GM12878 (cell line): ENCODE results near the gene CTIF. TPM values are rescaled to one million over a fixed set of nuclear protein-coding genes. Genes with fewer than 3 reads are reported as not detected.

Experiments
- ATAC-seq: fragments of 200-7000 bp; cut with Tn5 transposase; 3 replicates; pipeline ENCODE4 v1.9.1; 2020; ENCODE audit warnings: mild to moderate bottlenecking, moderate library complexity
- BruUV-seq: library from RNA; stranded (reverse); fragments of 400-500 nt; replicated peaks from 2 replicates; lab custom pipeline; 2021; lab: Mats Ljungman, UMichigan
- CTCF ChIA-PET: fragments of 300-600 bp; sonication (Branson Sonifier 250); formaldehyde crosslinking; extraction: SDS; loops from one replicate; lab custom pipeline; 2021; ENCODE audit warnings: inconsistent platforms; lab: Yijun Ruan, JAX
- POLR2A ChIA-PET: fragments of 350-600 bp; formaldehyde crosslinking; extraction: SDS; loops from one replicate; lab custom pipeline; 2021; ENCODE audit warnings: inconsistent platforms; lab: Charles Lee
- RAD21 ChIA-PET: fragments of 300-600 bp; sonication (Branson Sonifier 250); formaldehyde crosslinking; loops from one replicate; lab custom pipeline; 2023; ENCODE audit warnings: antibody characterized with exemption; ENCODE audit not compliant: unreplicated experiment; lab: Charles Lee
- SMC1A ChIA-PET: fragments of 300-600 bp; sonication (Branson Sonifier 250); formaldehyde crosslinking; loops from one replicate; lab custom pipeline; 2023; ENCODE audit not compliant: unreplicated experiment, uncharacterized antibody; lab: Charles Lee
- DNase-seq: peaks from one replicate; pipeline ENCODE4 v3.0.0-alpha.2; 2011; ENCODE audit warnings: low read depth, low spot score
- FAIRE-seq: peaks from 3 replicates; lab custom pipeline; 2011; peaks lifted over from hg19 to GRCh38; lab: Jason Lieb, UNC
- H2AFZ ChIP-seq: 2 replicates; pipeline ENCODE4 v1.6.0; 2011; ENCODE audit warnings: low read depth, low read length, control low read depth; ENCODE audit not compliant: control insufficient read depth
- H3K27ac ChIP-seq: 2 replicates; pipeline ENCODE4 v1.5.1; 2011; ENCODE audit warnings: control low read depth; ENCODE audit not compliant: control insufficient read depth, insufficient read depth
- H3K27me3 ChIP-seq, 2 experiments: replicated peaks in 1 of 2; 2 replicates each; pipeline versions ENCODE4 v1.6.0 to v1.6.1; 2011; ENCODE audit warnings: low read length in 1 of 2; ENCODE audit not compliant: control insufficient read depth in 2 of 2, insufficient read depth in 2 of 2
- H3K36me3 ChIP-seq, 2 experiments: 2 replicates each; pipeline ENCODE4 v1.5.1; 2011; ENCODE audit warnings: low read length in 1 of 2; ENCODE audit not compliant: control insufficient read depth in 2 of 2, insufficient read depth in 2 of 2
- H3K4me1 ChIP-seq: 2 replicates; pipeline ENCODE4 v1.6.1; 2011; ENCODE audit warnings: mild to moderate bottlenecking, low read length, moderate library complexity, mixed read lengths; ENCODE audit not compliant: control insufficient read depth, insufficient read depth
- H3K4me2 ChIP-seq: 2 replicates; pipeline ENCODE4 v1.6.0; 2011; ENCODE audit warnings: control low read depth; ENCODE audit not compliant: control insufficient read depth, insufficient read depth
- H3K4me3 ChIP-seq: fragments of 200-600 bp; sonication (generic); 2 replicates; pipeline ENCODE4 v1.5.1; 2016
- H3K79me2 ChIP-seq: 2 replicates; pipeline ENCODE4 v1.6.0; 2011; ENCODE audit warnings: low read length; ENCODE audit not compliant: control insufficient read depth, insufficient read depth
- H3K9ac ChIP-seq: 2 replicates; pipeline ENCODE4 v1.8.0; 2011; ENCODE audit warnings: low read length, control low read depth, mixed read lengths; ENCODE audit not compliant: control insufficient read depth, insufficient read depth
- H3K9me3 ChIP-seq: replicated peaks from 3 replicates; pipeline ENCODE4 v1.5.1; 2011; ENCODE audit warnings: mild to moderate bottlenecking, low read length; ENCODE audit not compliant: control insufficient read depth, insufficient read depth
- H4K20me1 ChIP-seq: 2 replicates; pipeline ENCODE4 v1.6.0; 2011; ENCODE audit not compliant: control insufficient read depth, insufficient read depth
- BMI1 ChIP-seq: fragments of 450-650 bp; IDR thresholded peaks from 2 replicates; pipeline ENCODE4 v1.6.1; 2016; ENCODE audit warnings: mild to moderate bottlenecking, moderate library complexity, borderline replicate concordance
- CBX3 ChIP-seq: fragments of 200-600 bp; sonication (generic); IDR thresholded peaks from 2 replicates; pipeline ENCODE4 v1.6.1; 2016; ENCODE audit warnings: low read depth, borderline replicate concordance
- CHD2 ChIP-seq: IDR thresholded peaks from 2 replicates; pipeline ENCODE4 v1.6.1; 2011; ENCODE audit warnings: low read depth, low read length, improper control_type of control experiment, borderline replicate concordance
- CHD4 ChIP-seq: fragments of 200-600 bp; sonication (generic); IDR thresholded peaks from 2 replicates; pipeline ENCODE4 v1.6.1; 2016; ENCODE audit warnings: mild to moderate bottlenecking
- GATAD2B ChIP-seq: fragments of 450-650 bp; conservative IDR thresholded peaks from 2 replicates; pipeline ENCODE4 v1.6.1; 2017; ENCODE audit warnings: low read depth, mild to moderate bottlenecking, moderate library complexity
- IKZF2 ChIP-seq, 2 experiments: fragments of 450-650 bp; IDR thresholded peaks; 2 replicates each; pipeline ENCODE4 v1.6.1; 2017; ENCODE audit warnings: mild to moderate bottlenecking in 2 of 2, moderate library complexity in 2 of 2
- MTA3 ChIP-seq: IDR thresholded peaks from 2 replicates; pipeline ENCODE4 v1.6.1; 2012; ENCODE audit warnings: low read length, inconsistent platforms, borderline replicate concordance
- PML ChIP-seq: IDR thresholded peaks from 2 replicates; pipeline ENCODE4 v1.6.1; 2012; ENCODE audit warnings: low read length, inconsistent platforms
- POLR2AphosphoS5 ChIP-seq: IDR thresholded peaks from 2 replicates; pipeline ENCODE4 v1.6.1; 2011; ENCODE audit warnings: mild to moderate bottlenecking, low read length, inconsistent platforms
- RELB ChIP-seq: fragments of 450-650 bp; IDR thresholded peaks from 2 replicates; pipeline ENCODE4 v1.6.1; 2017; ENCODE audit warnings: low read depth, mild to moderate bottlenecking, moderate library complexity
- SMAD1 ChIP-seq: fragments of 450-650 bp; IDR thresholded peaks from 2 replicates; pipeline ENCODE4 v1.6.1; 2018; ENCODE audit warnings: mild to moderate bottlenecking, low read depth; ENCODE audit not compliant: partially characterized antibody
- SMC3 ChIP-seq: IDR thresholded peaks from 2 replicates; pipeline ENCODE4 v1.6.1; 2011; ENCODE audit warnings: low read length, improper control_type of control experiment, borderline replicate concordance
- STAT3 ChIP-seq: IDR thresholded peaks from 2 replicates; pipeline ENCODE4 v1.6.1; 2011; ENCODE audit warnings: low read depth, low read length, improper control_type of control experiment
- TCF3 ChIP-seq: IDR thresholded peaks from 2 replicates; pipeline ENCODE4 v1.6.1; 2012; ENCODE audit warnings: low read depth, mild to moderate bottlenecking, low read length, borderline replicate concordance; ENCODE audit not compliant: insufficient read depth
- YBX1 ChIP-seq: fragments of 450-650 bp; IDR thresholded peaks from 2 replicates; pipeline ENCODE4 v1.6.1; 2016; ENCODE audit warnings: antibody characterized with exemption
- ZBED1 ChIP-seq: IDR thresholded peaks from 2 replicates; pipeline ENCODE4 v1.6.1; 2016; ENCODE audit warnings: borderline replicate concordance
- ZBTB4 ChIP-seq: fragments of 450-650 bp; formaldehyde crosslinking; IDR thresholded peaks from 2 replicates; pipeline ENCODE4 v1.4.0; 2022; ENCODE audit warnings: mild to moderate bottlenecking, moderate library complexity
- ZNF24 ChIP-seq: fragments of 450-650 bp; IDR thresholded peaks from 2 replicates; pipeline ENCODE4 v1.6.1; 2017; ENCODE audit warnings: antibody characterized with exemption, mild to moderate bottlenecking
- WGBS: methylation state at CpG from one replicate; pipeline ENCODE4 v1.1.6; 2016; ENCODE audit warnings: low lambda C conversion rate; ENCODE audit not compliant: insufficient replicate concordance, insufficient coverage; ENCODE audit errors: missing lambda C conversion rate; 5-methylcytosine and 5-hydroxymethylcytosine counted together
- in situ Hi-C: fragments of 300-500 bp; cut with MboI; formaldehyde crosslinking; loops from 9 replicates; pipeline ENCODE4 v1.14.3; 2018; ENCODE audit warnings: mixed read lengths
- intact Hi-C: fragments of 100-400 bp; cut with micrococcal nuclease; formaldehyde crosslinking; loops from one replicate; pipeline ENCODE4 v1.14.2; 2022; ENCODE audit not compliant: unreplicated experiment
- polyA plus RNA-seq, 11 experiments: library from polyadenylated mRNA; depleted of rRNA in 4 of 11; unstranded in 6 of 11; stranded (reverse) in 5 of 11; fragments of >200 nt; fragmentation: Nextera tagmentation in 4 of 11; fragmentation: Illumina TruSeq in 1 of 11; extraction: Ambion mirVana in 4 of 11; extraction: Trizol in 1 of 11; gene quantifications; 1 replicate in 1 of 11; 2 replicates in 10 of 11; pipeline versions ENCODE4 v1.2.1 to v1.2.3, GENCODE V29; 2011 to 2016; ENCODE audit warnings: inconsistent platforms in 2 of 11, missing spikeins in 2 of 11, low read depth in 1 of 11
- total RNA-seq, 4 experiments: library from RNA; depleted of rRNA in 3 of 4; stranded (reverse); fragments of >200 nt in 3 of 4; fragmentation: Illumina TruSeq in 1 of 4; extraction: Trizol in 1 of 4; gene quantifications; 2 replicates each; pipeline versions ENCODE4 v1.2.1 to v1.2.3, GENCODE V29; 2013 to 2021

Gene CTIF
- total and polyA plus RNA-seq, 10 of the 15 experiments (the other 5 are each of a cell fraction or from before 2014, with no cell fraction given) = 0.06 to 11.6 (median 2.5) TPM

DNA sequence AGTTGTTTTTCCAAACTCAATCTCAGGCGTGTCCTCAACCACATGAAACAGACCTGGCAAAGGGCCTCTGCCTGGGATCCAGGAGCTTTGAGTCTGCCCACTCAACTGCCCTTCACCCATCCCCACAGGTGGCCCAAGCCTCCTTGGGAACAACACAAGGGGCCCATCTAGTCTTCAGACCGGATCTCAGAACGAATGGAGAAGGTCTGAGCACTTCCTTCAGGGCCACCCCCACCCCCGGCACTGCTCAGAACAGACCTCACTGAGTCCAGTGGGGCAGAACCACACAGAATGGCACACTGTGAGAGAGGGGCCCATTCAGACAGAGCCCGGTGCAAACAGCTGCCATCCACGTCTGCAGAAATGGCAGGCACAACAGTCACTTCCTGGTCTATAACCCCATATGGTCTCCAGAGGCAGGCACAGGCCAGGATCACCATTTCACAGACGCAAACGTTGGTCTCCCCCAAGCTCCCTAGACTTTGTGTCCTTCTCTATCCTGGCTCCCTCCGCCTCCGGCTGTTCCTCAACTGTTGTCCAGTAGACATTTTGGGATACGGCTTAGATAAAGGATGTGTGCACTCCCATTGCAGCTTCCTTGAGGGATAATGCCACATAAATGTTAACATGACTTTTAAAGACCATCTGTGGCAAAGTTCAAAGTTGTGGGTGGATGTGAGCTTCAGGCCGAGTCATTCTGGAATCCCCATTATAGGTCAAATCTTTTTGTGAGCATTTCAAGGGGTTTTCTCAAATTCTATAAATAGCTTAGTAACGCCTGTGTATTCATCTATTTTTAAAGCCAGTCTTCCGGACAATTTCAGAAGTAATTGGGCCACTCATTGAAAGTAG, 262.3 kb downstream of the CTIF start:
- H3K79me2 ChIP-seq = no peaks in the 10 kb centered on the region
- H3K36me3 ChIP-seq = peaks cover 0 to 2% of the 10 kb centered on the region in 2 experiments; a peak in 1 of 4 replicates
- ATAC-seq (peak; percentile 87), FAIRE-seq (peak; percentile 93), DNase-seq (peak; percentile 89)
- peak overlapping the region; percentile 36; the same call in 1 of the 2 replicates for H3K4me3 ChIP-seq
- ChIA-PET RAD21 (interaction anchor here (0.6 to 5.1 kb wide), 27 partner anchors 11 to 361 kb away, joined by 3 to 86 read pairs (median 5); no protein-coding TSS in a partner anchor), CTCF (interaction anchor here (0.6 to 3.2 kb wide), 13 partner anchors 9 to 378 kb away, joined by 3 to 36 read pairs (median 4); no protein-coding TSS in a partner anchor), POLR2A (interaction anchor here (0.8 to 3.2 kb wide), 18 partner anchors 9 to 361 kb away, joined by 3 to 31 read pairs (median 6); no protein-coding TSS in a partner anchor), SMC1A (interaction anchor here (0.8 to 3.4 kb wide), 26 partner anchors 9 to 377 kb away, joined by 3 to 64 read pairs (median 5); no protein-coding TSS in a partner anchor)
- H4K20me1 ChIP-seq = no peaks in the 10 kb centered on the region
- H3K9ac ChIP-seq = peak overlapping the region; percentile 64
- under 1% methylated on average over 14 of the region's 14 CpGs for WGBS
- intact Hi-C loops = loop anchor here (1.0 to 2.0 kb wide), 3 partner anchors 16 to 34 kb away; no protein-coding TSS in a partner anchor
- no peaks in the 10 kb centered on the region for H3K9me3 ChIP-seq
- in situ Hi-C loops = loop anchor here (25.0 kb wide), 1 partner anchor 1486 kb away; the partner anchor contains the start of genes CXXC1 and MBD1
- peak overlapping the region; percentile 65 for H2AFZ ChIP-seq
- no peaks in the 10 kb centered on the region for H3K27me3 ChIP-seq
- H3K4me2 ChIP-seq = peak overlapping the region; percentile 88
- BruUV-seq = no TSS peak
- peaks cover 52% of the 10 kb centered on the region for H3K4me1 ChIP-seq
- peak overlapping the region; percentile 92 for H3K27ac ChIP-seq
- TF ChIP-seq SMAD1 (no peak), IKZF2 (IDR thresholded peaks at IDR 0.05) (peak; percentile 92 to 94), STAT3 (peak; percentile 83), CBX3 (no peak), GATAD2B (peak; percentile 41; the same call in 1 of the 2 replicates), POLR2AphosphoS5 (no peak; the same call in 1 of the 2 replicates), ZBED1 (peak; percentile 82), CHD2 (peak; percentile 62; the same call in 1 of the 2 replicates), YBX1 (no peak), ZBTB4 (no peak), BMI1 (peak; percentile 37; the same call in 1 of the 2 replicates), PML (peak; percentile 92; the same call in 1 of the 2 replicates), TCF3 (peak; percentile 71; the same call in 1 of the 2 replicates), ZNF24 (0 out of 2 replicates have a peak, but pooled peaks have one; percentile 92), RELB (peak; percentile 96), CHD4 (no peak), MTA3 (peak; percentile 93; the same call in 1 of the 2 replicates), SMC3 (no peak; the same call in 1 of the 2 replicates)
